ENCODE data around the gene APOBEC3B. TPM values are rescaled to one million over a fixed set of nuclear protein-coding genes. Genes with fewer than 3 reads are reported as not detected.

APOBEC3B gene
- total and polyA plus RNA-seq, 2 of the 8 experiments (the other 6 are each of a cell fraction or from before 2014, with no cell fraction given) = 14.2 to 74.9 TPM

- no peak for TF ChIP-seq CTCF (IDR thresholded peaks at IDR 0.05; ENCODE audit: control extremely low read depth in 1 of 3, insufficient read depth in 1 of 3, low read depth in 1 of 3, low read length in 3 of 3)
Measured at GRCh38 chr22:38947321-38948140, 34.6 kb upstream of the APOBEC3B start (continued).
